Endothelial cell (in vitro differentiated cells): ENCODE data around the gene TRAP1. TPM values are rescaled to one million over a fixed set of nuclear protein-coding genes. Genes with fewer than 3 reads are reported as not detected.

Experiments used
- DNase-seq: peaks from one replicate; pipeline ENCODE4 v3.0.0; 2021; ENCODE audit warnings: low spot score
- H3K27ac Mint-ChIP-seq: one replicate; pipeline ENCODE4 v1.8.0; 2021; ENCODE audit warnings: mixed read lengths, inconsistent platforms; ENCODE audit not compliant: unreplicated experiment
- H3K27me3 Mint-ChIP-seq: one replicate; pipeline ENCODE4 v1.8.0; 2021; ENCODE audit warnings: mild to moderate bottlenecking, moderate library complexity, mixed read lengths, inconsistent platforms; ENCODE audit not compliant: unreplicated experiment
- H3K36me3 Mint-ChIP-seq: one replicate; pipeline ENCODE4 v1.8.0; 2021; ENCODE audit warnings: mild to moderate bottlenecking, low read depth, mixed read lengths, inconsistent platforms; ENCODE audit not compliant: unreplicated experiment
- H3K4me1 Mint-ChIP-seq: one replicate; pipeline ENCODE4 v1.8.0; 2021; ENCODE audit warnings: mild to moderate bottlenecking, mixed read lengths, inconsistent platforms; ENCODE audit not compliant: unreplicated experiment
- H3K4me3 Mint-ChIP-seq: one replicate; pipeline ENCODE4 v1.8.0; 2021; ENCODE audit warnings: mild to moderate bottlenecking, mixed read lengths, inconsistent platforms; ENCODE audit not compliant: unreplicated experiment
- H3K9me3 Mint-ChIP-seq: one replicate; pipeline ENCODE4 v1.8.0; 2021; ENCODE audit warnings: mixed read lengths, inconsistent platforms; ENCODE audit not compliant: unreplicated experiment
- total RNA-seq: library from RNA; stranded (reverse); fragmentation: NEBNext Ultra II Directional; extraction: Animal tissue kit (Norgen Biotek cat#: 25700); gene quantifications from one replicate; pipeline ENCODE4 v1.2.1, GENCODE V29; 2021; ENCODE audit not compliant: unreplicated experiment
- TF ChIP-seq, protein P1 (sequence below): fragments of 200-600 bp; sonication (generic); IDR thresholded peaks from one replicate; pipeline ENCODE4 v1.5.0; 2021; ENCODE audit warnings: antibody characterized with exemption; ENCODE audit not compliant: unreplicated experiment

Gene TRAP1
- total RNA-seq, 1 donor from 2014 or later: 104 TPM

DNA sequence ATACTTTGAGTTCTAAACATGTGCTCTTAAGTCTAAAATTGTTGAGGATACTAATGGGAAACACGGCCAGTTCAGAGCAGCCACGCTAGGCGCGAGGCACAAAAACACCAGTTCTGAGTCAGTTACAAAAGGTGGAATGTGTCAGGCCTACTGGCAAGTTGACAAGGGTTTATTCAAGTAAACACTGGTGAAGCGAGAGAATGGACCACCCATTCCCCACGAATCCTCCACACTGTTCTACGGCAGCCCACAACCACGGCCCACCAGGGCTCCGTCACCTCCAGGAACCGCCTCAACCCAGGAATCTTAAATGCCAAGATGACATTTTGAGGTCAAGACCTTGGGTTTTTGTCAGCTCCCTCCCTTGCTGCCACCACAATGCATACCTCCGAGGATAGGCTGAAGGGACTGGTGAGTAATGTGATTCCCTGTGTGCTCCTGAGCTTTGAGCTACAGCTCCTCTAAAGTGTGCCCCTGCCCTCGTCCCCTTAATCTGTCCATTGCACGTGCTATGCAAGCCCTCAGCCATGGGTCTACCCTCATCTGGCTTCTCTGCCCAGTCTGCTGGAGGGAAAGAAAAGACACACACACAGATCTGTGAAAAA is 28.5 kb upstream of the TRAP1 start:
- H3K27ac Mint-ChIP-seq: no peak overlapping the region

DNA sequence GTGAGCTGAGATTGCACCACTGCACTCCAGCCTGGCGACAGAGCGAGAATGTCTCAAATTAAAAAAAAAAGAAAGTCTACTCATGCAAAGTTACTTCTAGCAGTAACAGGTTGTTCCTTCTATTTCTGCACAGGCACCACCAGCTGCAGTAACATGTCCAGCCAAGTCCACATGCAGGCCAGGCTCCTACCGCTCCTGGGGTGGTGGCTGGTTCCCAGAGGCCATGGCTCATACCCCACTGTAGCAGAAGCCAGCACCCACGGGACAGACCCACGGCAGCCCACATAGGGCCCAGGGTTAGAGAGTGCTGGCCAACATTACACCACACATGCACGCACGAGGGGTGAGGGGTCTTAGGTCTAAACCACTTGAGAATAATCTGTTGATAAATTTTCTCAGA is 26.7 kb upstream of the TRAP1 start:
- H3K9me3 Mint-ChIP-seq: no peaks in the 10 kb centered on the region
- peaks cover 60% of the 10 kb centered on the region for H3K36me3 Mint-ChIP-seq
- H3K27me3 Mint-ChIP-seq: peaks cover 4% of the 10 kb centered on the region
- no peak for DNase-seq
- no peak overlapping the region for H3K4me3 Mint-ChIP-seq
- H3K4me1 Mint-ChIP-seq: peaks cover 2% of the 10 kb centered on the region
- H3K27ac Mint-ChIP-seq: no peak overlapping the region
- TF ChIP-seq, protein P1, sequence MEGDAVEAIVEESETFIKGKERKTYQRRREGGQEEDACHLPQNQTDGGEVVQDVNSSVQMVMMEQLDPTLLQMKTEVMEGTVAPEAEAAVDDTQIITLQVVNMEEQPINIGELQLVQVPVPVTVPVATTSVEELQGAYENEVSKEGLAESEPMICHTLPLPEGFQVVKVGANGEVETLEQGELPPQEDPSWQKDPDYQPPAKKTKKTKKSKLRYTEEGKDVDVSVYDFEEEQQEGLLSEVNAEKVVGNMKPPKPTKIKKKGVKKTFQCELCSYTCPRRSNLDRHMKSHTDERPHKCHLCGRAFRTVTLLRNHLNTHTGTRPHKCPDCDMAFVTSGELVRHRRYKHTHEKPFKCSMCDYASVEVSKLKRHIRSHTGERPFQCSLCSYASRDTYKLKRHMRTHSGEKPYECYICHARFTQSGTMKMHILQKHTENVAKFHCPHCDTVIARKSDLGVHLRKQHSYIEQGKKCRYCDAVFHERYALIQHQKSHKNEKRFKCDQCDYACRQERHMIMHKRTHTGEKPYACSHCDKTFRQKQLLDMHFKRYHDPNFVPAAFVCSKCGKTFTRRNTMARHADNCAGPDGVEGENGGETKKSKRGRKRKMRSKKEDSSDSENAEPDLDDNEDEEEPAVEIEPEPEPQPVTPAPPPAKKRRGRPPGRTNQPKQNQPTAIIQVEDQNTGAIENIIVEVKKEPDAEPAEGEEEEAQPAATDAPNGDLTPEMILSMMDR: no peak

More for the DNA sequence above, 28.5 kb upstream of the TRAP1 start:
- TF ChIP-seq, protein P1: no peak
- peaks cover 4% of the 10 kb centered on the region for H3K27me3 Mint-ChIP-seq
- H3K4me3 Mint-ChIP-seq: no peak overlapping the region
- DNase-seq: no peak
- no peaks in the 10 kb centered on the region for H3K4me1 Mint-ChIP-seq
- H3K36me3 Mint-ChIP-seq: peaks cover 57% of the 10 kb centered on the region
- H3K9me3 Mint-ChIP-seq: no peaks in the 10 kb centered on the region

DNA sequence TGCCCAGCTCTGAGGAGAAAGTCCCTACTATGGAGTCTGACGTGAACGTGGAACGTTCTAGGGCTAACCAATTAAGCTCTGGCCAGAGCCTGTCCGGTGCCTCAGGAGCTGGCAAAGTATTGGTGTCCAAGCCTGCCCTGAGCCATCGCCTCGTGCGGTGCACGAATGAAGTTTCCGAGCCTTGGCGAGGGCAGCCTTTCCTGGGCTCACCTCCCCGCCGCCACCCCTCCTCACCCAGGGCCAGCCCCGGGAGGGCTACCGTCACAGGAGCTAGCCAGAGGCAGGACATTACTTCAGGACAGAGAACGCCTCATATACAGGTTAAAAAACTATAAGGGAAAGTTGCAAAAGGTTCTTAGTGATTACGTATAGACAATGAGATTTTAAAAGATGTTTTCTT is 23.6 kb upstream of the TRAP1 start:
- TF ChIP-seq, protein P1: no peak
- H3K4me3 Mint-ChIP-seq: no peak overlapping the region
- DNase-seq: no peak
- peaks cover 7% of the 10 kb centered on the region for H3K27me3 Mint-ChIP-seq
- H3K36me3 Mint-ChIP-seq: peaks cover 64% of the 10 kb centered on the region
- H3K27ac Mint-ChIP-seq: no peak overlapping the region
- peaks cover 2% of the 10 kb centered on the region for H3K4me1 Mint-ChIP-seq
- H3K9me3 Mint-ChIP-seq: no peaks in the 10 kb centered on the region

DNA sequence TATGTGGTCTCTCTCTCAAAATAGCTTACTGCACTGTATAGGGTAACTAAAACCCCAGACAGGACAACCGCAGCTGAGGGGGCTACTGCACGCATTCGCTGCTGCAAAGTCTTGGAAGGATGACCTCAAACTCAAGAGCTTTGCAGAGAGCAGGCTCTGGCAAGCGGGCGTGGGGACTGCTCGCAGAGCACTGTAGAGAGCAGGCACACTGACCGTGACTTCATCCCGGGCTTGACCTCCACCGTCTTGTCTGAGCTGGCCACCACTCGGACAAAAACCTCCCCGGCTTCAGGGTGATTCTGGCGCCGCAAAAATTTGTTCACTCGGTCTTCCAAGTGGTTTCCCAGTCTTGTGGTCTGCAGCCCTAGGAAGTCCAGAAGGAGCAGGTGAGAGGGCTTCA is 22.9 kb upstream of the TRAP1 start:
- Mint-ChIP-seq H3K9me3 (no peaks in the 10 kb centered on the region), H3K4me3 (no peak overlapping the region)

DNA sequence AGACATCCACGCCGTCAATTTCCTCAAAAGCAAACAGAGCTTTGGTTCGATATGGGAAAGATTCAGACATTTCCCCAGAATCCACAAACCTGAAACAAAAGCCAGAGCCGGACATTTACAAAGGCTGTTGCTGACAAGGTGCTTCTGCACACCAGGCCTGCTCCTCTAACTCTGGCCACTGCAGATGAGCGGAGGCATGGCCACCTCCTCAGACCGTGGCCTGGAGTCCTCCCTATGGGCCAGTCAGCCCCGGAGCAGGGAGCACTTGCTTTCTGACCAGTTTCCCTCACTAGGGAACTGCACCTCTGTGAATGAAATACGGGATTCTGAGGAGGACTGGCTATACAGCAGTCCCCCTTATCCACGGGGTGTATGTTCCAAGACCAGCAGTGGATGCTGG is 22.3 kb upstream of the TRAP1 start:
- Mint-ChIP-seq H3K36me3 (peaks cover 62% of the 10 kb centered on the region), H3K27me3 (peaks cover 11% of the 10 kb centered on the region), H3K4me1 (peaks cover 2% of the 10 kb centered on the region), H3K27ac (no peak overlapping the region), H3K4me3 (no peak overlapping the region), H3K9me3 (no peaks in the 10 kb centered on the region)
- TF ChIP-seq, protein P1: no peak
- no peak for DNase-seq

More for the DNA sequence above, 22.9 kb upstream of the TRAP1 start:
- Mint-ChIP-seq H3K27ac (no peak overlapping the region), H3K4me1 (peaks cover 2% of the 10 kb centered on the region), H3K27me3 (peaks cover 8% of the 10 kb centered on the region), H3K36me3 (peaks cover 62% of the 10 kb centered on the region)
- TF ChIP-seq, protein P1: no peak
- DNase-seq: no peak
